ENCODE measurements around the gene MOB3B.

Gene MOB3B

GRCh38 chr9:27340285-27340674, 189.3 kb downstream of the MOB3B start:
- Histone ChIP-seq H3F3A (ENCODE audit: control insufficient read depth, insufficient read depth) (no peaks in the 10 kb centered on the region), H3K4me1 (ENCODE audit: control insufficient read depth, low read length) (no peaks in the 10 kb centered on the region), H3K4me3 (ENCODE audit: low read length) (no peak overlapping the region), H3K79me2 (ENCODE audit: control insufficient read depth, low read length) (no peaks in the 10 kb centered on the region), H3K4me2 (ENCODE audit: low read length) (no peak overlapping the region), H3K27ac (ENCODE audit: low read depth, low read length) (no peak overlapping the region), H3K9me3 (ENCODE audit: control insufficient read depth, insufficient read depth, low read length) (no peaks in the 10 kb centered on the region), H3K9me2 (replicated peaks; ENCODE audit: control insufficient read depth, low read length) (no peaks in the 10 kb centered on the region), H4K20me1 (ENCODE audit: control insufficient read depth, insufficient read depth, low read depth, low read length) (no peaks in the 10 kb centered on the region), H3K27me3 (ENCODE audit: control insufficient read depth, low read length) (peaks cover 3% of the 10 kb centered on the region; the same call in 1 of the 2 replicates), H3K36me3 (ENCODE audit: control insufficient read depth, low read length) (no peaks in the 10 kb centered on the region)
- no peak for TF ChIP-seq EZH2phosphoT487 (IDR thresholded peaks at IDR 0.05; ENCODE audit: borderline replicate concordance, low read length)
- TF ChIP-seq CTCF (IDR thresholded peaks at IDR 0.05; ENCODE audit: low read depth, low read length, poor library complexity, severe bottlenecking), result no peak

GRCh38 chr9:27339661-27340284, 189.8 kb downstream of the MOB3B start:
- H3K79me2 ChIP-seq (ENCODE audit: control insufficient read depth, low read length), result no peaks in the 10 kb centered on the region
- no peak overlapping the region for H3K4me2 ChIP-seq (ENCODE audit: low read length)
- no peaks in the 10 kb centered on the region for H4K20me1 ChIP-seq (ENCODE audit: control insufficient read depth, insufficient read depth, low read depth, low read length)
- H3K9me2 ChIP-seq (replicated peaks; ENCODE audit: control insufficient read depth, low read length), result no peaks in the 10 kb centered on the region
- no peaks in the 10 kb centered on the region for H3K9me3 ChIP-seq (ENCODE audit: control insufficient read depth, insufficient read depth, low read length)
- no peak overlapping the region for H3K27ac ChIP-seq (ENCODE audit: low read depth, low read length)
- H3K36me3 ChIP-seq (ENCODE audit: control insufficient read depth, low read length), result no peaks in the 10 kb centered on the region
- H3F3A ChIP-seq (ENCODE audit: control insufficient read depth, insufficient read depth), result no peaks in the 10 kb centered on the region
- no peak overlapping the region for H3K4me3 ChIP-seq (ENCODE audit: low read length)
- no peaks in the 10 kb centered on the region for H3K4me1 ChIP-seq (ENCODE audit: control insufficient read depth, low read length)
- H3K27me3 ChIP-seq (ENCODE audit: control insufficient read depth, low read length), result peaks cover 3% of the 10 kb centered on the region; the same call in 1 of the 2 replicates
- TF ChIP-seq CTCF (IDR thresholded peaks at IDR 0.05; ENCODE audit: low read depth, low read length, poor library complexity, severe bottlenecking) (no peak), EZH2phosphoT487 (IDR thresholded peaks at IDR 0.05; ENCODE audit: borderline replicate concordance, low read length) (no peak)

- Histone ChIP-seq H3K9me2 (replicated peaks; ENCODE audit: control insufficient read depth, low read length) (no peaks in the 10 kb centered on the region), H3K4me1 (ENCODE audit: control insufficient read depth, low read length) (no peaks in the 10 kb centered on the region), H3K27me3 (ENCODE audit: control insufficient read depth, low read length) (peaks cover 3% of the 10 kb centered on the region; the same call in 1 of the 2 replicates), H3K9me3 (ENCODE audit: control insufficient read depth, insufficient read depth, low read length) (no peaks in the 10 kb centered on the region), H3K27ac (ENCODE audit: low read depth, low read length) (no peak overlapping the region), H3K79me2 (ENCODE audit: control insufficient read depth, low read length) (no peaks in the 10 kb centered on the region), H3K4me2 (ENCODE audit: low read length) (no peak overlapping the region), H3K4me3 (ENCODE audit: low read length) (no peak overlapping the region), H3F3A (ENCODE audit: control insufficient read depth, insufficient read depth) (no peaks in the 10 kb centered on the region), H3K36me3 (ENCODE audit: control insufficient read depth, low read length) (no peaks in the 10 kb centered on the region), H4K20me1 (ENCODE audit: control insufficient read depth, insufficient read depth, low read depth, low read length) (no peaks in the 10 kb centered on the region)
- no peak for TF ChIP-seq CTCF (IDR thresholded peaks at IDR 0.05; ENCODE audit: low read depth, low read length, poor library complexity, severe bottlenecking)
- TF ChIP-seq EZH2phosphoT487 (IDR thresholded peaks at IDR 0.05; ENCODE audit: borderline replicate concordance, low read length), result no peak
Measured at GRCh38 chr9:27338527-27338903, 191.1 kb downstream of the MOB3B start.
